Ureter (tissue), 1 donor: ENCODE data around the gene C16orf95. TPM values are rescaled to one million over a fixed set of nuclear protein-coding genes. Genes with fewer than 3 reads are reported as not detected.

Source experiments
- DNase-seq: peaks from one replicate; pipeline ENCODE4 v3.0.0-alpha.2; 2020; ENCODE audit warnings: low spot score
- total RNA-seq: library from RNA; stranded (reverse); gene quantifications from one replicate; pipeline ENCODE4 v1.2.4, GENCODE V29; 2023
- donor health status: DM: yes; HTN: yes; CAD: no.

C16orf95 gene
- total RNA-seq, 1 donor from 2014 or later, result 4.2 TPM

GRCh38 chr16:87316450-87316922 lies 706 bp downstream of the C16orf95 start:
- DNase-seq, result no peak

DNA sequence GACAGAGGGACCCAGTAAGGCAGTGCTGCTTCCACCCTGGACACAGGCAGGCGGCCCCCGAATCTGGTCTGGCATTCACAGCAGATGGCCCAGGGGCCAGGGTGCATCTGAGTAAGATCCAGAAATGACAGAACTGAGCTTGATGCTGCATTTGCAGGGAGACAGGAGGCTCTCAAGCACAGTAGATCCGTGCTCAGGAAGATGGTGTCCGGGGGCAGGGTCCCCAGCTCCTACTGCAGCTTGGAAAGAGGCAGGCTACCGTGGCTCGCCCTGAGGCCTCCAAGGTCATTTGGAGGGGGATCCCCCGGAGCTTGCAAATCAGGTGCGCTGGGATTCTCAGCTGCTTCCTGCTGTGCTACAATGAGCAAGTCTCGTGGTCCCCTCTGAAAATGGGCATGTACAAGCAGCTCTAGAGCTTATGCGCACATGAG lies 2.2 kb downstream of the C16orf95 start:
- DNase-seq, result no peak

DNA sequence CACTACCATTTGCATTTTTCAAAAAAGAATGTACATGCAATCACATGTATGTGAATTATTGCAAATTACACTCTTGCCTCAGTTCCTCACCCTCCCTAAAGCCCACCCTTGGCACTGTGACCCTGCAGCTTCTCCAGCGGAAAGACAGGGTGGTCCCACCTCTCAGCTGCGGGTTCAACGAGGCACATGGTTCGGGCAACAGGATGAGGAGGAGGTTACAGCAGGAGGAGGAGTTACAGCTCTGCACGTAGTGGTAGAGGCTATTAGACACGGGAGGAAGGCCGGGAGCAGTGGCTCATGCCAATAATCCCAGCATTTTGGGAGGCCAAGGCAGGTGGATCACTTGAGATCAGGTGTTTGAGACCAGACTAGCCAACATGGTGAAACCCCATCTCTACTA lies 5.2 kb downstream of the C16orf95 start:
- no peak for DNase-seq

DNA sequence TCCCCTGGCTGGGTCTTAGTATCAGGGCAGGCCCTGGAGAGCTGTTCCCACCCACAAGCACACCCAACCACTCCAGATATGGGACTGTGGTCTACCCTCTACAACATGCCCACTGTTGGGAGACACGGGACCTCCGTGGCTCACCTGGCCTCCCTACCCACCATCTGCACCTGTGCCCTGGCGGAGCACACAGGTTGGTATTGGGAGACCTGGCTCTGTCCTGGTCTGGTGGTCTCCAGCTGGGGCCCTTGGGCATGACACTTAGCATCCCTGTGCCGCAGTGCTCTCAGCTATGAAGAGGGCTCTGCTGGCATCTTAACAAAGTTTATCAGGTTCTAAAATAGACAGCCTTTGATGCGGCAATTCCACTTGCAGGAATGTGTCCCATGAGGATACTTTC lies 5.8 kb downstream of the C16orf95 start:
- DNase-seq, result no peak

DNA sequence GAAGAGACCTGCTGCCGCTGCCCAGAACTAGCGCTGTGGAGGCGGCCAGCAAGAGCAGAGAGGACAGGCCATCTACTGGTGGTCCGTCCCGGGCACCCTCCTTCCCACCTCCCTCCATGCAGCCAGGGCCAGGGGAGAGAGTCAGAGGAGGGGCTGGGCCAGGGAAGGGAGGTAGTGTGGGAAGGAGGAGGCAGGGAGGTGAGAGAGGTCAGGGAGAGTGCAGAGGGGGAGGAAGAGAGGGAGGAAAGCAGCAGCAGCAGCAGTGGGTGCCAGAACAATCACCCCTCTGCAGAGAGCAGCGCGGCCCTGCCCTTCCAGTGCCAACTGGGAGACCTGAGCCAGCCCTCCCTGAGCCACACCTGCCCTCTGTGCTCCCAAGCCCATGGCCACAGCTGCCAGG lies 6.6 kb downstream of the C16orf95 start:
- no peak for DNase-seq

DNA sequence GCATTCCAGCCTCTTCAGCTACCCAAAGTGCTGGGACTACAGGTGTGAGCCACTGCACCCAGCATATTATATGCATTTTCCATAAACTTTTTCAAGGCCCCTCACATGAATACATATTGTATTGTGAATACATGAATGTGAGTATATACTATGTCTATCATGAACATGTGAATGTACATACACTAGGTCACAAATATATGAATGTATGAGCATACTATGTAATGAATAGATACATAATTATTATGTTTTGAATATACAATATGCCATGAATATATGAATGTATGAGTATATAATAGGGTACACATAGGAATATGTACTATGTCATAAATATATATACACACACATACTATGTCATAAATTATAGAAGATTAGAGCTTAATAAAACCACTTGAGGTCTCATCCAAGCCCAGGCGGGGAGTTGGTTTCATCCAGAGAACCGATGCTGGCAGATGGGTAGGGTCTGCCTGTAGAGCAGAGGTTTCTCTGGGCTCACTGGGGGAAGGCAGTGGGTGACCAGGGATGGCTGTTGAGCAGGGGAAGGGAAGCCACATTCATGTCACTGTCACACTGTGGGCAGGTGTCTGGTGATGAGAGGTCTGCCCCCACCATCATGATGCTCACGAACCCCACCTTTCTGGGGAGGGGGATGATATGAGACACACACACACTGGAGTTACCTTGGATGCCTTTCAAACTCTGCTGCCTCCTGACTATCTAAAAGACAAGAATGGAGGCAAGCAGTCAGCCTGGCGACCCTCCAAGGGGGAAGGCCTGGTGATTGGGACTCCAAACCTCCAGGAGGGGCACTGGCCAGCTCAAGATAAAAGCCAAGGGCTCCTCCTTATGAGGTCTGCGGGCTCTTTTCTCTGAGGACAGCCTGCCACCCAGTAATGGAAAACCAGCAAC lies 7.3 kb downstream of the C16orf95 start:
- no peak for DNase-seq

DNA sequence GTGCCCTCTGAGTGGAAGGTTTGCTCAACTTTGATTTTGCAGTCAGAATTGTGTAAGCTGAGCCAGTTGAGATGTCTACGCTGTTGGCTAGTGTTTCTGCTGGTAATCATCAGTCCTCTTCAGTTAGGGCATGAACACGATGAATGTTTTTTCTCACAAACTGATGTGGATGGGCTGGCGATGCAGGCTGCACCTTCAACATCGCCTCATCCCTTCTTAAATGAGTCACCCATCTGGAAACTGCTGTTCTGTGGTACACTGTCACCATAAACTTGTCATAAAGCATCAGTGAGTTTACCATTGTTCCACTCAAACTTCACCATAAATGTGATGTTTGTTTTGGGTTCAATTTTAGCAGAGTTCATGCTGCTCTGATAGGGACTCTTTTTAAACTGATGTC lies 8.4 kb downstream of the C16orf95 start:
- DNase-seq, result no peak

DNA sequence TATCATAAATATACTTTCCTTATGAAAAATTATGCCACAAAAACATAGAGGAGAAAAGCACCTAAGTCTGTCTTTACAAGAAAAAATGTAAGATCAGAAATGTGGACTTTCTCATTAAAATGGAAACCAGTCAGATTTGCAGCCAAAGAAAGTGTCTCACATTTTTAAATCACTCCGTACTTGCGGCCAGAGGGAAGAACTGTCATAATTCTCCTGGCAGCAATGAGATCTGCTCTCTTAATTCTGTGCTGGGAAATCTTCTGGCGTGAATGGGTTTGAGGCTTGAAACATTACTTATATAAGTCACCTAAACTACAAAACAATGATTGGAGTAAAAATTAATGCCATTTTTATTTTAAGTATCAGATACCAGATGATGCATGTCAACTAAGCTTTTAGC lies 10.7 kb downstream of the C16orf95 start:
- DNase-seq, result no peak

- DNase-seq, result no peak
These were observed 11.4 kb downstream of the C16orf95 start for GRCh38 chr16:87305505-87306391.

DNA sequence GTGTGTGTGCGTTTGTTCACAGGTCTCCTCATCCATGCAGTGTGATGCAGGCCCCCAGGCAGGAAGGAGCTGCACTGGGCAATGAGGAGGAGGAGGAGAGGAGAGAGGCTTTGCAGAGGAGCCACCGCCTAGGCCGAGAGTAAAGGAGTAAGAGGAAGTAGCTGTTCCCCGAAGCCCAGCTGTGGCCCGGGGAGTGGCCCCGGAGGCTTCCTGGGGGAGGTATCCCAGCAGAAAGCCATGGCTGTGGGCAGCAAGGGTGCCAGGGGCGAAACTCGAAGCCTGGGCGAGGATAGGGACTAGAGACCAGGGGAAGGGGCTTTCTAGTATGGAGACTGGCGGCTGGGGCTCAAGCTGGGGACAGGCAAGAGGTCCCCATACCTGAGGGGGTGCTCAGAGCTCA lies 12.2 kb downstream of the C16orf95 start:
- no peak for DNase-seq

DNA sequence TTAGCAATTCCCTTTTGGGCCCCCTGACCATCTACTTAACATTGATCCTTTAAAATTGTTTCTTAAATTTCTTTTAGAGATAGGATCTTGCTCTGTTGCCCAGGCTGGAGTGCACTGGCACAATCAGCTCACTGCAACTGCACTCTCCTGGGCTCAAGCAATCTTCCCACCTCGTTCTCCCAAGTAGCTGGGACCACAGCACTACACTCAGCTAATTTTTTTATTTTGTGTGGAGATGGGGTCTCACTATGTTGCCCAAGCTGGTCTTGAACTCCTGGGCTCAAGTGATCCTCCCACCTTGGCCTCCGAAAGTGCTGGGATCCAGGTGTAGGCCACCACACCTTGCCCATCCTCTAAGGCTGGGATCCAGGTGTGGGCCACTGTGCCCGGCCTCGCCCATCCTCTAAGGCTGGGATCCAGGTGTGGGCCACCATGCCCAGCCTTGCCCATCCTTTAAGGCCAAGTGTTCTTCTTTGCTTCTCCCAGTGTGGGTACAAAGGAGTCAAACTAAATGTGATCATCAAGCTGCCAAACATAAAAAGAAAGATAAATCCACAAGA lies 13.2 kb downstream of the C16orf95 start:
- DNase-seq, result no peak

DNA sequence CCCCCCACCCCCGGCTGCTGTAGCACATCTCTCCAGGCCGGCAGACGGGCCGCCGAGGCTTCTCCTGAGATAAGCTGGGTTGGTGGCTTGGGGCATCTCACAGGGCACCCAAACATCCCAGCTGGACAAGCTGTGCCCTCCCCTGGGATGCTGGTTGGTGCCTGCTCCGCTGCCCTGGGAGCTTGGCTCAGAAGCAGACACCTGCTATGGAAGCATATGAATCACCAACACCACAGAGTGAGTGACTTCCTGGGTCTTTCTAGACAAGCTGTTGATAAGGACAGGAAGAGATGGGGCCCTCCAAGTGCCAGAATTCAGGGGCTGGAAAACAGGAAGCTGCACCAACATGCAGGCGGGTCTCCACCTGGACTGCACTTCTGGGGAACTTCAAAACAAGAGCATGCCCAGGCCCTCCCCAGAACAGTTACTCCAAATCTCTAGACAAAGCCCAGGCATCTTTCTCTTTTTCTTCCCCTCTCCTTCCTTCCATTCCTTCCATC lies 13.7 kb downstream of the C16orf95 start:
- no peak for DNase-seq

- DNase-seq, result no peak
These were observed 18.2 kb downstream of the C16orf95 start for GRCh38 chr16:87298857-87299465.

- no peak for DNase-seq
These were observed 19.1 kb downstream of the C16orf95 start for GRCh38 chr16:87297918-87298631.

DNA sequence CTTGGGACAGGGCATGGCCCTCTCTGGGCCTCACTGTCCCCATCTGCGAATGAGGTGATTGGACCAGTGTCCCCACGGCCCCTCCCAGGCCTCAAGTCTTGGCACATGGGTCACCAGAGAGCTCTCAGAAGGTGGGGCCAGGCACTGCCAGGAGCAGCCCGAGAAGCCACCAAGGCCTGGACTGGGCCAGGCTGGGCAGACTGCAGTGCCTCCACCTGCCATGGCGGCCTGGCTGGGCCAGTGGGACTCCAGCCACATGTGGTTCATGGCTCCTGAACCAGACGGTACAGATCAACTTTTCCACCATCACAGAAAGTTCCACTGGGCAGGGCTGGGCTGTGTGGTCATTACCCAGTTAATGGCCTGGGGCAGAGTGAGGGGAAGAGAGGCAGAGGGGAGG lies 19.8 kb downstream of the C16orf95 start:
- DNase-seq, result no peak

DNA sequence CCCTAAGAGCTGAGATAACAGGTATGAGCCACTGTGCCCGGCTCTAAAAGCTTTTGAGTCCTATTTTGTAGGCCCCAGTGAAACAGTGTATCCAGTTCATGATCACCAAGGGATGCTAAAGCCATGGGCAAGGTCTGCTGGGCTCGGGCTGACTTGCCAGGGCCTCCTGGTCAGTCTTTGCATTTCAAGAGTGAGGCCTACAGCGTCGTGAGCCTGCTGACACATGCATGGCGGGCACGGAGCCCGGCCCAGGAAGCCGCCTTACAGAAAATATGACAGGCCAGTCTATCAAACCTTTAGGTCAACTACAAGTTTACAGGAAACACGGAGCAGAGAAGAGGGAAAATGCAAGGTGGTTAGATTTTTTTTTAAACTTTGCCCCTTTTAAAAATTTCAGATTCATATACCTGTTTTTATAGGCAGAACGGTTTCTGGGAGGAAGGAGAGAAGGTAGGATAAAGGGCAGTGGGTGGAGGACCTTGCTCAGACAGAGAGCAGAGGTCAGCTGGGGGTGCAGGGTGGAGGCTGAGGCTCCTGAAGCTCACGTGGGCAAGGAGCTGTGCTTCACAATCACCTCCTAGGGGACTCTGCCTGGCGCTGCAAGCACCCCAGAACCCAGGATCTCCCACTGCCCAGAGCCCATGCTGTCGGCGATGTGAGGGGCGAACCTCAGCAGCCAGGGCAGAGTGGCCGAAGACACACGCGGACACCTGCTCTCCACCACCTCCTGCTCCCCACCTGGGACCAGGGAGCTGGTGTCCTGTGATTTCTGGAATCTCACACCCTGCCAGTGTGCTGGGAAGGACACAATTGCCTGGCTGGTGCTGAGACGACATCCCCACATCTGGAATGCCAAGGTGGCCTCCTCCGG lies 21.3 kb downstream of the C16orf95 start:
- DNase-seq, result no peak

DNA sequence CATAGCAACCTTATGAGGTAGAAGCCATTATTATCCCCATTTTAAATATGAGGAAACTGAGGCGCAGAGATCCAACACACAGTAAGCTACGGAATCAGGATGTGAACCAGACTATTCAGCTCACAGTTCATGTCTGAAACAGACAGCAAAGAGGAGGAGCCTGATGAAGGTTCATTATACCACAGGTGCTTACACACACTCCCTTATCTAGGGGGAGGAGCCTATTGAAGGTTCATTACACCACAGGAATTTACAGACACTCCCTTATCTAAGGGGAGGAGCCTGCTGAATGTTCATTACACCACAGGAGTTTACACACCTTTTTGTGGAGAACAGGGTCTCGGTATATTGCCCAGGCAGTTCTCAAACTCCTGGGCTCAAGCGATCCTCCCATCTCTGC lies 21.9 kb downstream of the C16orf95 start:
- no peak for DNase-seq

GRCh38 chr16:87293990-87294389 lies 23.2 kb downstream of the C16orf95 start:
- no peak for DNase-seq

- DNase-seq, result no peak
These were observed 25.2 kb downstream of the C16orf95 start for GRCh38 chr16:87291944-87292343.
